Measurements from ENCODE around the gene MRPL24. TPM values are rescaled to one million over a fixed set of nuclear protein-coding genes. Genes with fewer than 3 reads are reported as not detected.

The MRPL24 gene
- total RNA-seq, 1 experiment from 2014 or later = 27.3 TPM

DNA sequence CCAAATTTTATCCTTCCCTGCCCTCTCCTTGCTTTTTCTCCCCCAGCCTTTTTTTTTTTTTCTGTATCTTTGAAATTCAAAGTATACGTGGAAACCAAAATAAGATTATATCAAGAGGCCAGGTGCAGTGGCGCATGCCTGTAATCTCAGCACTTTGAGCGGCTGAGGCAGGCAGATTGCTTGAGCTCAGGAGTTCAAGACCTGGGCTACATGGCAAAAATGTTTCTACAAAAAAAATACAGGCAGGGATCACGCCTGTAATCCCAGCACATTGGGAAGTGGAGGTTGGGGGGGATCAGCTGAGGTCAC is 19.9 kb upstream of the MRPL24 start:
- Histone ChIP-seq H3K4ac (ENCODE audit: low read depth, low read length) (no peak overlapping the region), H2AK5ac (ENCODE audit: insufficient read length, low read length) (no peak overlapping the region), H2BK120ac (ENCODE audit: low read depth, low read length, poor library complexity, severe bottlenecking) (no peak overlapping the region), H3K4me2 (ENCODE audit: insufficient read depth, insufficient read length, low read length) (no peak overlapping the region), H3K4me1 (ENCODE audit: insufficient read depth, low read length) (0 out of 2 replicates have a peak, but pooled peaks cover 2% of the 10 kb centered on the region), H2AFZ (ENCODE audit: low read length) (no peak overlapping the region), H2BK5ac (ENCODE audit: insufficient read length, low read length) (no peak overlapping the region), H3K14ac (ENCODE audit: insufficient read depth, low read length) (no peak overlapping the region), H3K79me2 (ENCODE audit: insufficient read depth, low read length) (no peaks in the 10 kb centered on the region), H4K20me1 (ENCODE audit: control insufficient read depth, insufficient read depth, insufficient read length) (no peaks in the 10 kb centered on the region), H3K23ac (ENCODE audit: insufficient read length, low read depth, low read length) (no peak overlapping the region), H3K9ac (ENCODE audit: extremely low read depth, insufficient read length, low read length) (no peak overlapping the region), H3K56ac (ENCODE audit: insufficient read length, low read depth, low read length) (no peak overlapping the region), H2BK12ac (ENCODE audit: insufficient read length, low read depth, low read length) (no peak overlapping the region), H3K27me3 (ENCODE audit: insufficient read depth, low read length) (no peaks in the 10 kb centered on the region), H2BK15ac (ENCODE audit: low read depth, low read length) (no peak overlapping the region), H4K91ac (ENCODE audit: insufficient read length, low read depth, low read length) (no peak overlapping the region), H4K5ac (ENCODE audit: insufficient read length, low read depth, low read length) (no peak overlapping the region), H3K23me2 (ENCODE audit: insufficient read length, low read depth, low read length, poor library complexity, severe bottlenecking) (no peaks in the 10 kb centered on the region), H3K18ac (ENCODE audit: insufficient read length, low read depth, low read length) (no peak overlapping the region), H3T11ph (ENCODE audit: low read length) (no peak overlapping the region), H3K79me1 (ENCODE audit: insufficient read depth, low read depth, low read length, poor library complexity, severe bottlenecking) (no peaks in the 10 kb centered on the region), H3K9me3 (ENCODE audit: control insufficient read depth, low read depth, low read length) (no peaks in the 10 kb centered on the region), H4K8ac (replicated peaks; ENCODE audit: insufficient read length, low read depth, low read length) (no peak overlapping the region), H2BK20ac (ENCODE audit: low read depth, low read length, poor library complexity, severe bottlenecking) (no peak overlapping the region), H3K27ac (ENCODE audit: insufficient read length, low read depth, low read length) (no peak overlapping the region)
- Mint-ChIP-seq H3K4me1 (peaks cover 10 to 12% of the 10 kb centered on the region in 2 experiments), H3K9me3 (no peaks in the 10 kb centered on the region), H3K4me3 (no peak overlapping the region), H3K27ac (peak overlapping the region in 1 of 3 experiments; percentile 34; a peak in 1 of 7 replicates), H3K36me3 (ENCODE audit: insufficient read depth in 1 of 3, low read depth in 3 of 3) (no peaks in the 10 kb centered on the region; a peak in 1 of 7 replicates), H3K27me3 (ENCODE audit: low read depth) (no peaks in the 10 kb centered on the region)
- WGBS (ENCODE audit: extremely low coverage, insufficient read length, low lambda C conversion rate) = no CpG with 5 or more reads among the region's 4 CpGs
- TF ChIP-seq, protein P1, sequence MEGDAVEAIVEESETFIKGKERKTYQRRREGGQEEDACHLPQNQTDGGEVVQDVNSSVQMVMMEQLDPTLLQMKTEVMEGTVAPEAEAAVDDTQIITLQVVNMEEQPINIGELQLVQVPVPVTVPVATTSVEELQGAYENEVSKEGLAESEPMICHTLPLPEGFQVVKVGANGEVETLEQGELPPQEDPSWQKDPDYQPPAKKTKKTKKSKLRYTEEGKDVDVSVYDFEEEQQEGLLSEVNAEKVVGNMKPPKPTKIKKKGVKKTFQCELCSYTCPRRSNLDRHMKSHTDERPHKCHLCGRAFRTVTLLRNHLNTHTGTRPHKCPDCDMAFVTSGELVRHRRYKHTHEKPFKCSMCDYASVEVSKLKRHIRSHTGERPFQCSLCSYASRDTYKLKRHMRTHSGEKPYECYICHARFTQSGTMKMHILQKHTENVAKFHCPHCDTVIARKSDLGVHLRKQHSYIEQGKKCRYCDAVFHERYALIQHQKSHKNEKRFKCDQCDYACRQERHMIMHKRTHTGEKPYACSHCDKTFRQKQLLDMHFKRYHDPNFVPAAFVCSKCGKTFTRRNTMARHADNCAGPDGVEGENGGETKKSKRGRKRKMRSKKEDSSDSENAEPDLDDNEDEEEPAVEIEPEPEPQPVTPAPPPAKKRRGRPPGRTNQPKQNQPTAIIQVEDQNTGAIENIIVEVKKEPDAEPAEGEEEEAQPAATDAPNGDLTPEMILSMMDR (conservative IDR thresholded peaks at IDR 0.05) = no peak
- DNase-seq = no peak
